ENCODE data around the gene PARVG. TPM values are rescaled to one million over a fixed set of nuclear protein-coding genes. Genes with fewer than 3 reads are reported as not detected.

Gene PARVG
- total RNA-seq, 1 experiment from 2014 or later, result not detected

GRCh38 chr22:44179989-44180705 is 578 bp upstream of the PARVG start:
- Histone ChIP-seq H3K79me2 (ENCODE audit: low read length) (no peaks in the 10 kb centered on the region), H3K4me3 (ENCODE audit: low read length) (no peak overlapping the region), H4K20me1 (ENCODE audit: low read length) (no peaks in the 10 kb centered on the region), H3K9ac (ENCODE audit: low read length) (no peak overlapping the region), H3K9me2 (replicated peaks; ENCODE audit: low read length) (no peaks in the 10 kb centered on the region), H3K36me3 (ENCODE audit: low read depth, low read length) (no peaks in the 10 kb centered on the region), H3F3A (ENCODE audit: low read length, unreplicated experiment) (no peaks in the 10 kb centered on the region), H3K27me3 (ENCODE audit: low read length) (no peaks in the 10 kb centered on the region), H3K27ac (ENCODE audit: low read length) (no peak overlapping the region), H3K4me2 (ENCODE audit: low read length) (no peak overlapping the region), H3K9me3 (ENCODE audit: low read length) (no peaks in the 10 kb centered on the region), H2AFZ (ENCODE audit: low read length) (no peak overlapping the region), H3K4me1 (ENCODE audit: insufficient read depth, low read length) (no peaks in the 10 kb centered on the region)
- ATAC-seq, result no peak
- POLR2A ChIA-PET (ENCODE audit: unreplicated experiment), result no interaction called here
- no peak for DNase-seq
- BruUV-seq (replicated peaks), result no TSS peak
- CTCF ChIA-PET, result no interaction called here
- TF ChIP-seq EZH2phosphoT487 (IDR thresholded peaks at IDR 0.05; ENCODE audit: borderline replicate concordance, low read length) (no peak), CTCF (conservative IDR thresholded peaks at IDR 0.05; ENCODE audit: low read depth, low read length) (no peak), EZH2 (IDR thresholded peaks at IDR 0.05; ENCODE audit: low read length, unreplicated experiment) (no peak)
- intact Hi-C loops (cut with micrococcal nuclease), result no loop called here

- no peaks in the 10 kb centered on the region for H3F3A ChIP-seq (ENCODE audit: low read length, unreplicated experiment)
- H4K20me1 ChIP-seq (ENCODE audit: low read length), result no peaks in the 10 kb centered on the region
- H3K9me3 ChIP-seq (ENCODE audit: low read length), result no peaks in the 10 kb centered on the region
- no peaks in the 10 kb centered on the region for H3K79me2 ChIP-seq (ENCODE audit: low read length)
- TF ChIP-seq EZH2phosphoT487 (IDR thresholded peaks at IDR 0.05; ENCODE audit: borderline replicate concordance, low read length) (no peak), EZH2 (IDR thresholded peaks at IDR 0.05; ENCODE audit: low read length, unreplicated experiment) (no peak), CTCF (conservative IDR thresholded peaks at IDR 0.05; ENCODE audit: low read depth, low read length) (no peak)
- H3K4me1 ChIP-seq (ENCODE audit: insufficient read depth, low read length), result no peaks in the 10 kb centered on the region
- no peak overlapping the region for H3K4me2 ChIP-seq (ENCODE audit: low read length)
- H3K9me2 ChIP-seq (replicated peaks; ENCODE audit: low read length), result no peaks in the 10 kb centered on the region
- no peak overlapping the region for H2AFZ ChIP-seq (ENCODE audit: low read length)
- CTCF ChIA-PET, result no interaction called here
- H3K9ac ChIP-seq (ENCODE audit: low read length), result no peak overlapping the region
- H3K4me3 ChIP-seq (ENCODE audit: low read length), result no peak overlapping the region
- H3K27ac ChIP-seq (ENCODE audit: low read length), result no peak overlapping the region
- BruUV-seq (replicated peaks), result no TSS peak
- POLR2A ChIA-PET (ENCODE audit: unreplicated experiment), result no interaction called here
- DNase-seq (peak; percentile 3), ATAC-seq (no peak; the same call in 1 of the 2 replicates)
- intact Hi-C loops (cut with micrococcal nuclease), result no loop called here
- no peaks in the 10 kb centered on the region for H3K36me3 ChIP-seq (ENCODE audit: low read depth, low read length)
- no peaks in the 10 kb centered on the region for H3K27me3 ChIP-seq (ENCODE audit: low read length)
Measured at GRCh38 chr22:44181033-44181911, 547 bp downstream of the PARVG start.
